Fibroblast of the aortic adventitia (primary cell): Measurements from ENCODE around the gene VLDLR. TPM values are rescaled to one million over a fixed set of nuclear protein-coding genes. Genes with fewer than 3 reads are reported as not detected.

ENCODE experiments used
- DNase-seq: peaks from one replicate; pipeline ENCODE4 v3.0.0-alpha.2; 2010; ENCODE audit warnings: low read depth
- H3K4me3 ChIP-seq: 2 replicates; pipeline ENCODE4 v1.5.1; 2011; ENCODE audit warnings: low read depth, mild to moderate bottlenecking, control low read depth, low read length, moderate library complexity
- CTCF ChIP-seq: IDR thresholded peaks from 2 replicates; pipeline ENCODE4 v1.5.1; 2011; ENCODE audit warnings: mild to moderate bottlenecking, low read length, control low read depth, inconsistent platforms; ENCODE audit not compliant: insufficient read depth
- total RNA-seq: library from RNA; depleted of rRNA; stranded (reverse); fragments of >200 nt; gene quantifications from 2 replicates; pipeline ENCODE4 v1.2.3, GENCODE V29; 2012; ENCODE audit warnings: low replicate concordance

VLDLR gene
- total RNA-seq, 1 donor: 12.7 TPM

GRCh38 chr9:2618289-2618688, 3.3 kb upstream of the VLDLR start:
- H3K4me3 ChIP-seq: no peak overlapping the region
- no peak for DNase-seq
- TF ChIP-seq CTCF: no peak

- peak; percentile 41 for TF ChIP-seq CTCF
- peak overlapping the region; percentile 84 for H3K4me3 ChIP-seq
- peak; percentile 84 for DNase-seq
Observed at GRCh38 chr9:2620919-2621721, 467 bp upstream of the VLDLR start.

- no peak for TF ChIP-seq CTCF
- peak overlapping the region; percentile 84 for H3K4me3 ChIP-seq
- DNase-seq: peak; percentile 44
Observed at GRCh38 chr9:2622461-2623287, 1.1 kb downstream of the VLDLR start.

- DNase-seq: peak; percentile 83
- TF ChIP-seq CTCF: no peak
- peak overlapping the region; percentile 84 for H3K4me3 ChIP-seq
Observed at GRCh38 chr9:2623288-2624050, 1.9 kb downstream of the VLDLR start.

- H3K4me3 ChIP-seq: peak overlapping the region; percentile 84
- TF ChIP-seq CTCF: no peak
- DNase-seq: peak; percentile 9
Observed at GRCh38 chr9:2624051-2624682, 2.6 kb downstream of the VLDLR start.

GRCh38 chr9:2625427-2625826, 3.8 kb downstream of the VLDLR start:
- no peak for DNase-seq
- TF ChIP-seq CTCF: no peak
- H3K4me3 ChIP-seq: no peak overlapping the region
